NT2/D1 (cell line): Measurements from ENCODE around the gene PDAP1.

Experiments
- DNase-seq: peaks from one replicate; pipeline ENCODE4 v3.0.0-alpha.2; 2011; ENCODE audit warnings: low read depth, low spot score
- H3K27me3 ChIP-seq: 2 replicates; pipeline ENCODE4 v1.6.0; 2011; ENCODE audit warnings: mild to moderate bottlenecking; ENCODE audit not compliant: insufficient read length, insufficient read depth
- H3K36me3 ChIP-seq: 2 replicates; pipeline ENCODE4 v1.6.1; 2011; ENCODE audit warnings: mild to moderate bottlenecking, low read length, mixed read lengths; ENCODE audit not compliant: insufficient read depth, insufficient read length
- H3K4me1 ChIP-seq: 2 replicates; pipeline ENCODE4 v1.5.1; 2011; ENCODE audit not compliant: insufficient read depth, insufficient read length
- H3K4me3 ChIP-seq: 2 replicates; pipeline ENCODE4 v1.5.1; 2011; ENCODE audit warnings: low read depth; ENCODE audit not compliant: insufficient read length
- H3K9ac ChIP-seq: 2 replicates; pipeline ENCODE4 v1.6.0; 2011; ENCODE audit warnings: low read depth; ENCODE audit not compliant: insufficient read length
- H3K9me3 ChIP-seq: 2 replicates; pipeline ENCODE4 v1.5.1; 2011; ENCODE audit warnings: mild to moderate bottlenecking, low read length; ENCODE audit not compliant: insufficient read depth
- SUZ12 ChIP-seq: IDR thresholded peaks from 2 replicates; pipeline ENCODE4 v1.6.1; 2011; ENCODE audit not compliant: insufficient read length, insufficient read depth; ENCODE audit errors: extremely low read depth
- YY1 ChIP-seq: IDR thresholded peaks from 2 replicates; pipeline ENCODE4 v1.6.1; 2011; ENCODE audit not compliant: insufficient read length, insufficient read depth
- ZNF274 ChIP-seq: IDR thresholded peaks from 2 replicates; pipeline ENCODE4 v1.6.1; 2011; ENCODE audit warnings: mild to moderate bottlenecking, low read depth, low read length

The PDAP1 gene

GRCh38 chr7:99386584-99387238 lies 21.7 kb downstream of the PDAP1 start:
- H3K36me3 ChIP-seq, result peaks cover 70% of the 10 kb centered on the region
- no peak for DNase-seq
- no peaks in the 10 kb centered on the region for H3K9me3 ChIP-seq
- no peaks in the 10 kb centered on the region for H3K4me1 ChIP-seq
- no peak overlapping the region for H3K4me3 ChIP-seq
- no peak overlapping the region for H3K9ac ChIP-seq
- TF ChIP-seq YY1, result no peak
- TF ChIP-seq ZNF274, result no peak
- no peak for TF ChIP-seq SUZ12
- no peaks in the 10 kb centered on the region for H3K27me3 ChIP-seq

GRCh38 chr7:99385564-99385963 lies 22.8 kb downstream of the PDAP1 start:
- DNase-seq, result no peak
- no peak overlapping the region for H3K9ac ChIP-seq
- H3K9me3 ChIP-seq, result no peaks in the 10 kb centered on the region
- peaks cover 71% of the 10 kb centered on the region for H3K36me3 ChIP-seq
- no peaks in the 10 kb centered on the region for H3K27me3 ChIP-seq
- peaks cover 4% of the 10 kb centered on the region for H3K4me1 ChIP-seq
- H3K4me3 ChIP-seq, result no peak overlapping the region
- TF ChIP-seq SUZ12 (no peak), ZNF274 (no peak), YY1 (no peak)

- no peak overlapping the region for H3K4me3 ChIP-seq
- H3K9ac ChIP-seq, result no peak overlapping the region
- no peaks in the 10 kb centered on the region for H3K27me3 ChIP-seq
- H3K4me1 ChIP-seq, result peaks cover 14% of the 10 kb centered on the region
- H3K36me3 ChIP-seq, result peaks cover 69% of the 10 kb centered on the region
- no peak for TF ChIP-seq ZNF274
- no peak for TF ChIP-seq SUZ12
- TF ChIP-seq YY1, result no peak
- H3K9me3 ChIP-seq, result no peaks in the 10 kb centered on the region
- no peak for DNase-seq
Measured at GRCh38 chr7:99384523-99384922, 23.9 kb downstream of the PDAP1 start.

- H3K9ac ChIP-seq, result no peak overlapping the region
- no peaks in the 10 kb centered on the region for H3K9me3 ChIP-seq
- DNase-seq, result no peak
- no peaks in the 10 kb centered on the region for H3K27me3 ChIP-seq
- no peak overlapping the region for H3K4me3 ChIP-seq
- H3K4me1 ChIP-seq, result peaks cover 16% of the 10 kb centered on the region
- H3K36me3 ChIP-seq, result peaks cover 66% of the 10 kb centered on the region
- TF ChIP-seq YY1 (no peak), SUZ12 (no peak), ZNF274 (no peak)
Measured at GRCh38 chr7:99383791-99384370, 24.5 kb downstream of the PDAP1 start.

- H3K4me3 ChIP-seq, result no peak overlapping the region
- H3K27me3 ChIP-seq, result no peaks in the 10 kb centered on the region
- no peak for TF ChIP-seq SUZ12
- TF ChIP-seq ZNF274, result no peak
- no peak for TF ChIP-seq YY1
- peaks cover 62% of the 10 kb centered on the region for H3K36me3 ChIP-seq
- H3K4me1 ChIP-seq, result peaks cover 16% of the 10 kb centered on the region
- H3K9ac ChIP-seq, result no peak overlapping the region
- no peak for DNase-seq
- H3K9me3 ChIP-seq, result no peaks in the 10 kb centered on the region
Measured at GRCh38 chr7:99383203-99383602, 25.2 kb downstream of the PDAP1 start.

GRCh38 chr7:99381664-99382075 lies 26.7 kb downstream of the PDAP1 start:
- Histone ChIP-seq H3K4me1 (peaks cover 16% of the 10 kb centered on the region), H3K9ac (no peak overlapping the region), H3K9me3 (no peaks in the 10 kb centered on the region), H3K36me3 (peaks cover 65% of the 10 kb centered on the region), H3K4me3 (no peak overlapping the region), H3K27me3 (no peaks in the 10 kb centered on the region)
- TF ChIP-seq SUZ12 (no peak), YY1 (no peak), ZNF274 (no peak)
- no peak for DNase-seq

GRCh38 chr7:99380823-99381663 lies 27.4 kb downstream of the PDAP1 start:
- peak overlapping the region; percentile 21 for H3K9ac ChIP-seq
- TF ChIP-seq YY1 (no peak), ZNF274 (no peak), SUZ12 (no peak)
- no peak overlapping the region for H3K4me3 ChIP-seq
- peaks cover 62% of the 10 kb centered on the region for H3K36me3 ChIP-seq
- no peak for DNase-seq
- no peaks in the 10 kb centered on the region for H3K9me3 ChIP-seq
- peaks cover 16% of the 10 kb centered on the region for H3K4me1 ChIP-seq
- H3K27me3 ChIP-seq, result no peaks in the 10 kb centered on the region
